K562 (cell line): ENCODE data around the gene ITGA3. TPM values are rescaled to one million over a fixed set of nuclear protein-coding genes. Genes with fewer than 3 reads are reported as not detected.

Experiments
- ETS2 ChIP-seq: IDR thresholded peaks from 2 replicates; pipeline ENCODE4 v1.6.1; 2016; ENCODE audit warnings: borderline replicate concordance, missing genetic modification characterization, mild to moderate bottlenecking, moderate library complexity, missing compliant biosample characterization; ENCODE audit not compliant: poor library complexity, severe bottlenecking
- ETV5 ChIP-seq: sonication (generic); formaldehyde crosslinking; IDR thresholded peaks from 2 replicates; pipeline ENCODE4 v1.4.0; 2020; ENCODE audit warnings: low read depth, mild to moderate bottlenecking, missing genetic modification reagents
- GABPB2 ChIP-seq: fragments of 250-450 bp; sonication (Bioruptor Pico); conservative IDR thresholded peaks from 2 replicates; pipeline ENCODE4 v1.5.1; 2021; ENCODE audit warnings: mild to moderate bottlenecking
- GATAD2A ChIP-seq: fragments of 450-650 bp; IDR thresholded peaks from 2 replicates; pipeline ENCODE4 v1.6.1; 2017
- GTF2E2 ChIP-seq: fragments of 200-800 bp; sonication (Bioruptor generic); IDR thresholded peaks from 2 replicates; pipeline ENCODE4 v1.6.1; 2016; ENCODE audit warnings: missing genetic modification characterization, missing compliant biosample characterization
- HES1 ChIP-seq: fragments of 450-650 bp; IDR thresholded peaks from 2 replicates; pipeline ENCODE4 v1.6.1; 2016; ENCODE audit warnings: low read depth, mild to moderate bottlenecking, moderate library complexity
- HNRNPL ChIP-seq: fragments of 200-400 bp; formaldehyde crosslinking; IDR thresholded peaks from 2 replicates; pipeline ENCODE4 v1.6.1; 2017; ENCODE audit warnings: low read depth, mild to moderate bottlenecking, low read length
- MCM2 ChIP-seq: fragments of 450-650 bp; IDR thresholded peaks from 2 replicates; pipeline ENCODE4 v1.6.1; 2017; ENCODE audit warnings: low read depth, mild to moderate bottlenecking
- OTX1 ChIP-seq: fragments of 450-650 bp; formaldehyde crosslinking; IDR thresholded peaks from 2 replicates; pipeline ENCODE4 v1.4.0; 2022; ENCODE audit warnings: mild to moderate bottlenecking
- PHB ChIP-seq: fragments of 250-450 bp; sonication (Bioruptor Pico); IDR thresholded peaks from 2 replicates; pipeline ENCODE4 v1.5.0; 2021
- PHF21A ChIP-seq: fragments of 450-650 bp; IDR thresholded peaks from 2 replicates; pipeline ENCODE4 v1.6.1; 2017; ENCODE audit warnings: low read depth, borderline replicate concordance
- POLR2G ChIP-seq: fragments of 200-400 bp; formaldehyde crosslinking; IDR thresholded peaks from 2 replicates; pipeline ENCODE4 v1.6.1; 2017; ENCODE audit warnings: low read depth, mild to moderate bottlenecking, antibody characterized with exemption, low read length, moderate library complexity
- RFX7 ChIP-seq: fragments of 250-450 bp; sonication (Bioruptor Pico); IDR thresholded peaks from 2 replicates; pipeline ENCODE4 v1.5.1; 2021; ENCODE audit warnings: mild to moderate bottlenecking
- TCF7 ChIP-seq: sonication (generic); IDR thresholded peaks from 2 replicates; pipeline ENCODE4 v1.6.1; 2016; ENCODE audit warnings: antibody characterized with exemption, borderline replicate concordance
- TCF7L2 ChIP-seq: fragments of 150-350 bp; IDR thresholded peaks from 2 replicates; pipeline ENCODE4 v1.6.1; 2016; ENCODE audit warnings: low read depth, mild to moderate bottlenecking, low read length, moderate library complexity
- THRAP3 ChIP-seq: fragments of 450-650 bp; IDR thresholded peaks from 2 replicates; pipeline ENCODE4 v1.6.1; 2016; ENCODE audit warnings: mild to moderate bottlenecking, inconsistent platforms, borderline replicate concordance
- TRIM24 ChIP-seq, 2 experiments: fragments of 450-650 bp; IDR thresholded peaks; 2 replicates each; pipeline ENCODE4 v1.6.1; 2016
- ZBTB12 ChIP-seq: fragments of 250-450 bp; sonication (Bioruptor Pico); IDR thresholded peaks from 2 replicates; pipeline ENCODE4 v1.4.0; 2020
- ZEB2 ChIP-seq: fragments of 450-650 bp; IDR thresholded peaks from 2 replicates; pipeline ENCODE4 v1.6.1; 2016
- ZNF140 ChIP-seq: fragments of 250-450 bp; sonication (Bioruptor Pico); IDR thresholded peaks from 2 replicates; pipeline ENCODE4 v1.8.0; 2021; ENCODE audit warnings: moderate library complexity, mild to moderate bottlenecking, inconsistent platforms
- ZNF253 ChIP-seq: fragments of 250-450 bp; sonication (Bioruptor Pico); conservative IDR thresholded peaks from 2 replicates; pipeline ENCODE4 v1.6.1; 2021; ENCODE audit warnings: mild to moderate bottlenecking
- ZNF3 ChIP-seq: fragments of 250-450 bp; sonication (Bioruptor Pico); IDR thresholded peaks from 2 replicates; pipeline ENCODE4 v1.5.0; 2021; ENCODE audit warnings: mild to moderate bottlenecking, moderate library complexity
- polyA plus RNA-seq, 8 experiments: library from polyadenylated mRNA; depleted of rRNA in 4 of 8; stranded (reverse) in 5 of 8; unstranded in 3 of 8; fragments of >200 nt; fragmentation: Nextera tagmentation in 2 of 8; fragmentation: Illumina TruSeq in 1 of 8; extraction: Ambion mirVana in 2 of 8; extraction: Trizol in 1 of 8; gene quantifications; 2 replicates each; pipeline versions ENCODE4 v1.2.1 to v1.2.3, GENCODE V29; 2011 to 2014; ENCODE audit warnings: inconsistent platforms in 1 of 8, missing spikeins in 1 of 8
- total RNA-seq, 7 experiments: library from RNA; depleted of rRNA in 6 of 7; stranded (reverse); fragments of >200 nt in 6 of 7; fragmentation: Illumina TruSeq in 2 of 7; extraction: Trizol in 2 of 7; gene quantifications; 2 replicates each; pipeline versions ENCODE4 v1.2.1 to v1.2.3, GENCODE V29; 2011 to 2021; ENCODE audit warnings: low replicate concordance in 1 of 7
- TF ChIP-seq, protein P1 (sequence below): fragments of 450-650 bp; formaldehyde crosslinking; IDR thresholded peaks from 2 replicates; pipeline ENCODE4 v1.4.0; 2022; ENCODE audit warnings: missing genetic modification characterization
- TF ChIP-seq, protein P2 (sequence below): sonication (generic); IDR thresholded peaks from 2 replicates; pipeline ENCODE4 v1.6.1; 2016
- TF ChIP-seq, protein P3 (sequence below): fragments of 250-450 bp; sonication (Bioruptor Pico); IDR thresholded peaks from 2 replicates; pipeline ENCODE4 v1.8.0; 2022; ENCODE audit warnings: inconsistent platforms, mild to moderate bottlenecking, moderate library complexity, borderline replicate concordance

ITGA3 gene
- total and polyA plus RNA-seq, 9 of the 15 experiments (the other 6 are each of a cell fraction or from before 2014, with no cell fraction given), result 0.03 to 0.75 (median 0.14) TPM; not detected in 2

DNA sequence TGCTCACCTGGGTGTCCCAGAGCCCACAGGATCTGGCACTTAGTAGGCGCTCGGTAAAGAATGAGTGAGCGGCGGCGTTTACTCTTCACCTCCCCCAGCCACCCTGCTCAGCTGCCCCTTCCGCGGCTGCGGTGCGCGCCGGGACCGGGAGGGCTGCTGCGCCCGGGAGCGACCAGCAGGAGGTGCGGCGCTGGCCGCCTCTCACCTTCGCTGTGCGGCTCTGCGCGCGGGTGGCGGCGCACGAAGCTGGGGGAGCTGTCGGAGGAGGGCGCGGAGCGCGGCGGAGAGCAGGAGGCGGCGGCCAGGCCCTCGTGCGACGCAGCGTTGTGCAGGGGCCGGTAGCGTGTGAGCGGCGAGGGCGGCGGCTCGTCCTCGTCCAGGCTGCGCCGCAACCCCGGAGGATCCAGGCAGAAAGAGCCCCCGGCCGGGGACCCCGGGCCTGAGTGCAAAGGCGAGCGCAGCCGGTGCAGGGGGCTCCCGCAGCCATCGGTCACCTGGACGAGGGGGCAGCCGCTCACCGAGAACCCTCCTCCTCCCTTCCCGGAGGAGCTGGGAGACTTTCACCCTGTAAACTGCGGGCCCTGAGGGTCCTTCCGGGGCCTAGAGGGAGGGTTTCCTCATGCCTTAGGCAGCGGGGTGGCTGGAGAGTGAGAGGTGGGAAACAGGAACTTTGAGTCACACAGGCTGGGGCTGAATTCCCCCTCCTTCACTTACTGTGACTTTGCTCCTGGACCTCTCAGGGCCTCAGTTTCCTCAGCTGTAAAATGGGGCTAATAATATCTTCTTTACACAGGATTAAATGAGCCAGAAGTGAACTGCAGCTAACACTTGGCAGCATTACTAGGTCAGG lies 61.5 kb downstream of the ITGA3 start (continued):
- TF ChIP-seq, protein P1, sequence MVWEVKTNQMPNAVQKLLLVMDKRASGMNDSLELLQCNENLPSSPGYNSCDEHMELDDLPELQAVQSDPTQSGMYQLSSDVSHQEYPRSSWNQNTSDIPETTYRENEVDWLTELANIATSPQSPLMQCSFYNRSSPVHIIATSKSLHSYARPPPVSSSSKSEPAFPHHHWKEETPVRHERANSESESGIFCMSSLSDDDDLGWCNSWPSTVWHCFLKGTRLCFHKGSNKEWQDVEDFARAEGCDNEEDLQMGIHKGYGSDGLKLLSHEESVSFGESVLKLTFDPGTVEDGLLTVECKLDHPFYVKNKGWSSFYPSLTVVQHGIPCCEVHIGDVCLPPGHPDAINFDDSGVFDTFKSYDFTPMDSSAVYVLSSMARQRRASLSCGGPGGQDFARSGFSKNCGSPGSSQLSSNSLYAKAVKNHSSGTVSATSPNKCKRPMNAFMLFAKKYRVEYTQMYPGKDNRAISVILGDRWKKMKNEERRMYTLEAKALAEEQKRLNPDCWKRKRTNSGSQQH (CRISPR knock-in tag), result no peak
- TF ChIP-seq ETV5 (CRISPR knock-in tag), result no peak
- TF ChIP-seq PHF21A, result no peak
- no peak for TF ChIP-seq THRAP3
- no peak for TF ChIP-seq MCM2
- TF ChIP-seq TRIM24 (IDR thresholded peaks at IDR 0.05), result no peak
- TF ChIP-seq ZNF253 (CRISPR knock-in tag), result no peak
- TF ChIP-seq PHB (CRISPR knock-in tag), result no peak
- no peak for TF ChIP-seq TCF7
- no peak for TF ChIP-seq GTF2E2 (tag)
- TF ChIP-seq HNRNPL, result no peak
- TF ChIP-seq, protein P2, sequence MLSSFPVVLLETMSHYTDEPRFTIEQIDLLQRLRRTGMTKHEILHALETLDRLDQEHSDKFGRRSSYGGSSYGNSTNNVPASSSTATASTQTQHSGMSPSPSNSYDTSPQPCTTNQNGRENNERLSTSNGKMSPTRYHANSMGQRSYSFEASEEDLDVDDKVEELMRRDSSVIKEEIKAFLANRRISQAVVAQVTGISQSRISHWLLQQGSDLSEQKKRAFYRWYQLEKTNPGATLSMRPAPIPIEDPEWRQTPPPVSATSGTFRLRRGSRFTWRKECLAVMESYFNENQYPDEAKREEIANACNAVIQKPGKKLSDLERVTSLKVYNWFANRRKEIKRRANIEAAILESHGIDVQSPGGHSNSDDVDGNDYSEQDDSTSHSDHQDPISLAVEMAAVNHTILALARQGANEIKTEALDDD, result no peak
- TF ChIP-seq GABPB2 (CRISPR knock-in tag), result no peak
- no peak for TF ChIP-seq POLR2G
- no peak for TF ChIP-seq HES1
- no peak for TF ChIP-seq RFX7
- TF ChIP-seq OTX1 (CRISPR knock-in tag), result no peak
- no peak for TF ChIP-seq ZEB2
- 0 out of 2 replicates have a peak, but pooled peaks have one; percentile 40 for TF ChIP-seq GATAD2A
- TF ChIP-seq ETS2 (tag), result no peak
- TF ChIP-seq TCF7L2, result no peak
- TF ChIP-seq, protein P3, sequence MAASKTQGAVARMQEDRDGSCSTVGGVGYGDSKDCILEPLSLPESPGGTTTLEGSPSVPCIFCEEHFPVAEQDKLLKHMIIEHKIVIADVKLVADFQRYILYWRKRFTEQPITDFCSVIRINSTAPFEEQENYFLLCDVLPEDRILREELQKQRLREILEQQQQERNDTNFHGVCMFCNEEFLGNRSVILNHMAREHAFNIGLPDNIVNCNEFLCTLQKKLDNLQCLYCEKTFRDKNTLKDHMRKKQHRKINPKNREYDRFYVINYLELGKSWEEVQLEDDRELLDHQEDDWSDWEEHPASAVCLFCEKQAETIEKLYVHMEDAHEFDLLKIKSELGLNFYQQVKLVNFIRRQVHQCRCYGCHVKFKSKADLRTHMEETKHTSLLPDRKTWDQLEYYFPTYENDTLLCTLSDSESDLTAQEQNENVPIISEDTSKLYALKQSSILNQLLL (CRISPR knock-in tag), result no peak
- no peak for TF ChIP-seq ZNF3 (CRISPR knock-in tag)
- no peak for TF ChIP-seq ZNF140
- no peak for TF ChIP-seq ZBTB12 (CRISPR knock-in tag)
